ENCODE measurements around the gene UBTD2.
A peak's percentile ranks its signal among the peaks of the same experiment; 100 is the strongest.

UBTD2 gene

GRCh38 chr5:172188893-172189692, 94.5 kb downstream of the UBTD2 start:
- no peak for DNase-seq

- peak; percentile 88 to 89 for DNase-seq
These were observed 95.3 kb downstream of the UBTD2 start, which contains the start of gene STK10 for GRCh38 chr5:172188033-172188892. STK10 (minus strand) TSS chr5:172188224; CDS start chr5:172188042, 182 bp downstream.

GRCh38 chr5:172187118-172188032, 96.2 kb downstream of the UBTD2 start:
- DNase-seq: peak; percentile 61 to 75

- DNase-seq: no peak
These were observed 97.4 kb downstream of the UBTD2 start for GRCh38 chr5:172186114-172186695.

GRCh38 chr5:172185096-172185461, 98.5 kb downstream of the UBTD2 start:
- DNase-seq: no peak

GRCh38 chr5:172183881-172184280, 99.7 kb downstream of the UBTD2 start:
- no peak for DNase-seq

GRCh38 chr5:172182291-172182690, 101.3 kb downstream of the UBTD2 start:
- no peak for DNase-seq

- DNase-seq: no peak
These were observed 102.6 kb downstream of the UBTD2 start for GRCh38 chr5:172180936-172181335.

- DNase-seq: peak in 1 of 2 experiments; percentile 51
These were observed 104.3 kb downstream of the UBTD2 start for GRCh38 chr5:172178991-172179989.

- no peak for DNase-seq
These were observed 105.1 kb downstream of the UBTD2 start for GRCh38 chr5:172178301-172178987.

- DNase-seq: no peak
These were observed 106.4 kb downstream of the UBTD2 start for GRCh38 chr5:172177176-172177575.

- DNase-seq: peak; percentile 78 to 86
These were observed 108.3 kb downstream of the UBTD2 start for GRCh38 chr5:172175263-172175719.

- peak; percentile 56 to 69 for DNase-seq
These were observed 109.9 kb downstream of the UBTD2 start for GRCh38 chr5:172173564-172174153.

- no peak for DNase-seq
These were observed 110.5 kb downstream of the UBTD2 start for GRCh38 chr5:172172912-172173563.

GRCh38 chr5:172171118-172171517, 112.4 kb downstream of the UBTD2 start:
- DNase-seq: no peak

- DNase-seq: no peak
These were observed 113.3 kb downstream of the UBTD2 start for GRCh38 chr5:172170251-172170701.

GRCh38 chr5:172169216-172169615, 114.3 kb downstream of the UBTD2 start:
- DNase-seq: no peak

- no peak for DNase-seq
These were observed 115.3 kb downstream of the UBTD2 start for GRCh38 chr5:172168311-172168710.

GRCh38 chr5:172167895-172168294, 115.7 kb downstream of the UBTD2 start:
- no peak for DNase-seq

Data from stimulated activated CD4-positive, alpha-beta T cell treated with anti-CD3 and anti-CD28 coated beads, Interleukin-4, amount 100 ng/mL, for 4 hours (primary cell).